ENCODE measurements around the gene VPS26B.
"Not testable (repeated sequence)": the region's sequence is repeated elsewhere in the genome, so short reads cannot be mapped to it uniquely, and the experiment has no call there.

The VPS26B gene

GRCh38 chr11:134276396-134277182, 52.1 kb downstream of the VPS26B start:
- Histone ChIP-seq H3K4me1 (ENCODE audit: control insufficient read depth in 1 of 2, insufficient read depth in 2 of 2, low read length in 2 of 2) (peaks cover 5 to 15% of the 10 kb centered on the region in 2 experiments), H3K4ac (ENCODE audit: low read depth, low read length) (no peak overlapping the region), H3K9me3 (ENCODE audit: insufficient read depth, low read depth, low read length) (peaks cover 9% of the 10 kb centered on the region), H4K12ac (ENCODE audit: low read depth, low read length) (no peak overlapping the region), H3K79me1 (ENCODE audit: low read length) (no peaks in the 10 kb centered on the region), H3K4me3 (ENCODE audit: low read depth, low read length) (peak overlapping the region; percentile 66), H3K14ac (ENCODE audit: low read length) (no peak overlapping the region), H3K79me2 (ENCODE audit: control insufficient read depth, insufficient read depth, low read length, poor library complexity) (no peaks in the 10 kb centered on the region), H2AFZ (ENCODE audit: insufficient read depth, low read length, poor library complexity) (no peak overlapping the region), H3K23ac (ENCODE audit: low read length) (no peak overlapping the region), H3K18ac (ENCODE audit: low read length) (no peak overlapping the region), H4K91ac (ENCODE audit: low read depth, low read length) (no peak overlapping the region), H3K27ac (ENCODE audit: low read depth, low read length) (no peak overlapping the region), H2BK5ac (ENCODE audit: low read depth, low read length, poor library complexity) (no peak overlapping the region), H2AK5ac (ENCODE audit: low read length) (no peak overlapping the region), H3K4me2 (ENCODE audit: low read length) (peak overlapping the region; percentile 74), H3K9ac (ENCODE audit: low read length) (no peak overlapping the region), H3K36me3 (ENCODE audit: control insufficient read depth in 1 of 2, insufficient read depth in 2 of 2, low read length in 2 of 2) (no peaks in the 10 kb centered on the region), H2BK120ac (ENCODE audit: insufficient read depth, low read length, poor library complexity) (no peak overlapping the region), H4K8ac (ENCODE audit: low read depth, low read length) (no peak overlapping the region), H3K27me3 (ENCODE audit: insufficient read depth, low read length) (peaks cover 36% of the 10 kb centered on the region), H2BK12ac (ENCODE audit: low read length) (no peak overlapping the region)
- DNase-seq = peak in 1 of 2 donors; percentile 26
- no CpG with 5 or more reads among the region's 88 CpGs for WGBS (ENCODE audit: extremely low coverage, insufficient coverage, insufficient read length)

- Histone ChIP-seq H2BK12ac (ENCODE audit: low read length) (no peak overlapping the region), H3K9me3 (ENCODE audit: insufficient read depth, low read depth, low read length) (peaks cover 9% of the 10 kb centered on the region), H2BK120ac (ENCODE audit: insufficient read depth, low read length, poor library complexity) (no peak overlapping the region), H4K91ac (ENCODE audit: low read depth, low read length) (no peak overlapping the region), H4K12ac (ENCODE audit: low read depth, low read length) (no peak overlapping the region), H3K4me2 (ENCODE audit: low read length) (peak overlapping the region; percentile 74), H3K4ac (ENCODE audit: low read depth, low read length) (no peak overlapping the region), H3K4me1 (ENCODE audit: control insufficient read depth in 1 of 2, insufficient read depth in 2 of 2, low read length in 2 of 2) (peaks cover 5 to 15% of the 10 kb centered on the region in 2 experiments), H3K27ac (ENCODE audit: low read depth, low read length) (no peak overlapping the region), H3K9ac (ENCODE audit: low read length) (no peak overlapping the region), H4K8ac (ENCODE audit: low read depth, low read length) (no peak overlapping the region), H3K18ac (ENCODE audit: low read length) (no peak overlapping the region), H3K79me1 (ENCODE audit: low read length) (no peaks in the 10 kb centered on the region), H3K4me3 (ENCODE audit: low read depth, low read length) (no peak overlapping the region), H3K14ac (ENCODE audit: low read length) (no peak overlapping the region), H2AK5ac (ENCODE audit: low read length) (no peak overlapping the region), H3K23ac (ENCODE audit: low read length) (no peak overlapping the region), H2BK5ac (ENCODE audit: low read depth, low read length, poor library complexity) (no peak overlapping the region), H2AFZ (ENCODE audit: insufficient read depth, low read length, poor library complexity) (no peak overlapping the region), H3K36me3 (ENCODE audit: control insufficient read depth in 1 of 2, insufficient read depth in 2 of 2, low read length in 2 of 2) (no peaks in the 10 kb centered on the region), H3K79me2 (ENCODE audit: control insufficient read depth, insufficient read depth, low read length, poor library complexity) (no peaks in the 10 kb centered on the region), H3K27me3 (ENCODE audit: insufficient read depth, low read length) (peaks cover 36% of the 10 kb centered on the region)
- no CpG with 5 or more reads among the region's 36 CpGs for WGBS (ENCODE audit: extremely low coverage, insufficient coverage, insufficient read length)
- DNase-seq = no peak
Observed at GRCh38 chr11:134277183-134278001, 52.9 kb downstream of the VPS26B start.

GRCh38 chr11:134278356-134278755, 53.9 kb downstream of the VPS26B start:
- Histone ChIP-seq H2BK5ac (ENCODE audit: low read depth, low read length, poor library complexity) (no peak overlapping the region), H3K9ac (ENCODE audit: low read length) (peak overlapping the region; percentile 52), H3K18ac (ENCODE audit: low read length) (no peak overlapping the region), H3K27ac (ENCODE audit: low read depth, low read length) (no peak overlapping the region), H3K23ac (ENCODE audit: low read length) (peak overlapping the region; percentile 94), H3K27me3 (ENCODE audit: insufficient read depth, low read length) (peaks cover 33% of the 10 kb centered on the region), H2BK12ac (ENCODE audit: low read length) (no peak overlapping the region), H4K91ac (ENCODE audit: low read depth, low read length) (no peak overlapping the region), H3K4ac (ENCODE audit: low read depth, low read length) (no peak overlapping the region), H3K36me3 (ENCODE audit: control insufficient read depth in 1 of 2, insufficient read depth in 2 of 2, low read length in 2 of 2) (no peaks in the 10 kb centered on the region), H2BK120ac (ENCODE audit: insufficient read depth, low read length, poor library complexity) (no peak overlapping the region), H4K8ac (ENCODE audit: low read depth, low read length) (no peak overlapping the region), H3K79me2 (ENCODE audit: control insufficient read depth, insufficient read depth, low read length, poor library complexity) (no peaks in the 10 kb centered on the region), H2AFZ (ENCODE audit: insufficient read depth, low read length, poor library complexity) (no peak overlapping the region), H3K9me3 (ENCODE audit: insufficient read depth, low read depth, low read length) (peaks cover 9% of the 10 kb centered on the region), H3K14ac (ENCODE audit: low read length) (no peak overlapping the region), H3K4me2 (ENCODE audit: low read length) (no peak overlapping the region), H2AK5ac (ENCODE audit: low read length) (no peak overlapping the region), H4K12ac (ENCODE audit: low read depth, low read length) (no peak overlapping the region), H3K4me1 (ENCODE audit: control insufficient read depth in 1 of 2, insufficient read depth in 2 of 2, low read length in 2 of 2) (peaks cover 5 to 15% of the 10 kb centered on the region in 2 experiments), H3K4me3 (ENCODE audit: low read depth, low read length) (no peak overlapping the region), H3K79me1 (ENCODE audit: low read length) (no peaks in the 10 kb centered on the region)
- no CpG with 5 or more reads among the region's 4 CpGs for WGBS (ENCODE audit: extremely low coverage, insufficient coverage, insufficient read length)
- DNase-seq = no peak

DNA sequence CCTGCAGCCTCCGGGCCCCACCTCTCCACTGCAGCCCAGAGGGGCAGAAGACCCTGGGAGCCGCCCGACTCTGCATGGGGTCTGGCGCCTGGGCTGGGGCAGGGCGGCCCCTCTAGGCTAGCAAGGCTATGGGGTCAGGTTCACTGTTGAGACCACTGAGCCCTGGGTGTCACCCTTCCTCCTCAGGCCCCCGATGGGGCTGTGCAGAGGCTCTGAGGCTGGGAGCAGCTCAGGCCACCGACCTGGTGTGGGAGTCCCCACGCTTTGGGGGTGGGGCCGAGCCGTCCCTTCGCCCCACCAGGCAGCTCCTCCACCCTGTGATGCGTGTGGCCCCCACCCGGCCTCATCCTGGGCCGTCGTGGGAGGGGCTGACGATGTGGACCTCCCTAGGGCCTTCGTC, 57.2 kb downstream of the VPS26B start:
- H3K79me2 ChIP-seq (ENCODE audit: control insufficient read depth, insufficient read depth, low read length, poor library complexity); H2AK5ac ChIP-seq (ENCODE audit: low read length); H4K91ac ChIP-seq (ENCODE audit: low read depth, low read length); H3K36me3 ChIP-seq (ENCODE audit: control insufficient read depth in 1 of 2, insufficient read depth in 2 of 2, low read length in 2 of 2); H4K12ac ChIP-seq (ENCODE audit: low read depth, low read length); DNase-seq; H3K23ac ChIP-seq (ENCODE audit: low read length); H2BK5ac ChIP-seq (ENCODE audit: low read depth, low read length, poor library complexity); H3K4ac ChIP-seq (ENCODE audit: low read depth, low read length); H3K18ac ChIP-seq (ENCODE audit: low read length); H3K4me3 ChIP-seq (ENCODE audit: low read depth, low read length); H3K9ac ChIP-seq (ENCODE audit: low read length); H2BK120ac ChIP-seq (ENCODE audit: insufficient read depth, low read length, poor library complexity); H3K14ac ChIP-seq (ENCODE audit: low read length); H4K8ac ChIP-seq (ENCODE audit: low read depth, low read length); H3K4me1 ChIP-seq (ENCODE audit: control insufficient read depth in 1 of 2, insufficient read depth in 2 of 2, low read length in 2 of 2); H3K27ac ChIP-seq (ENCODE audit: low read depth, low read length); H3K4me2 ChIP-seq (ENCODE audit: low read length); H2AFZ ChIP-seq (ENCODE audit: insufficient read depth, low read length, poor library complexity); H2BK12ac ChIP-seq (ENCODE audit: low read length); H3K79me1 ChIP-seq (ENCODE audit: low read length); H3K9me3 ChIP-seq (ENCODE audit: insufficient read depth, low read depth, low read length): not testable (repeated sequence)
- peaks cover 18% of the 10 kb centered on the region for H3K27me3 ChIP-seq (ENCODE audit: insufficient read depth, low read length)
- no CpG with 5 or more reads among the region's 17 CpGs for WGBS (ENCODE audit: extremely low coverage, insufficient coverage, insufficient read length)

Data from trophoblast cell (in vitro differentiated cells and primary cell).